ENCODE measurements around the gene KIAA0586.
A peak's percentile ranks its signal among the peaks of the same experiment; 100 is the strongest.
"Not testable (repeated sequence)": the region's sequence is repeated elsewhere in the genome, so short reads cannot be mapped to it uniquely, and the experiment has no call there.

Gene KIAA0586

DNA sequence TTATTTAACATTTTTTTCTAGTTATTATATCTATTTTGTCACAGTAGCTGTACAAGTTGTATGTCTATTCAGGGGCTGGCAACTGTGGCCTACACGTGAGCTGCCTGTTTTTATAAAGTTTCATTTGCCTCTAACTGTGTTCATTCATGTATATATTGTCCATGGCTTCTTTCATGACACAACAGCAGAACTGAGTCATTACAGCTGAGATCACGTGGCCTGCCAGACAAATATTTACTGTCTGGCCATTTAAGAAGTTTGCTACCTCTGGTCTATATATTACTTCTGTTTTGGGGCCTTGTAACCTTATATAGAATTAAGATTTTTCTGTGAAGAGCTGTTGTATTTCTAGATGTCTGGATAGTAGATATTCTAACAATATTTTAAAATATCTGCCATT lies 37.9 kb downstream of the KIAA0586 start:
- no peak for FAIRE-seq

GRCh38 chr14:58466459-58466858 lies 38.9 kb downstream of the KIAA0586 start:
- no peak for FAIRE-seq

DNA sequence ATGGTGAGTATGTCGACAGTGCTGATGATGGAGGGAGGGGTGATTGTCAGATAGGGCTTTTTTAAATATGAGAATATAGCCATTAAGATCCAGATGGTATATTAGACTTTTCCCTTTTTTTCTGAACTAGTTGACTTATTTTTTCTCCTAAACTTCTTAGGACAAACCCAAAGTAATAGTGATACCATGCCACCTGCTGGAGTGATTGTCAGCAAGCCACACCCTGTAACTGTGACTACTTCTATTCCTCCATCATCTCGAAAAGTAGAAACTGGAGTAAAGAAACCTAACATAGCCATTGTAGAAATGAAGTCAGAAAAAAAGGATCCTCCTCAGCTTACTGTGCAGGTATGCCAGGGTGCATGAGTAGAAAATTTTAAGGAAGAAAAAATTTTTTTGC lies 40.1 kb downstream of the KIAA0586 start:
- FAIRE-seq: no peak

DNA sequence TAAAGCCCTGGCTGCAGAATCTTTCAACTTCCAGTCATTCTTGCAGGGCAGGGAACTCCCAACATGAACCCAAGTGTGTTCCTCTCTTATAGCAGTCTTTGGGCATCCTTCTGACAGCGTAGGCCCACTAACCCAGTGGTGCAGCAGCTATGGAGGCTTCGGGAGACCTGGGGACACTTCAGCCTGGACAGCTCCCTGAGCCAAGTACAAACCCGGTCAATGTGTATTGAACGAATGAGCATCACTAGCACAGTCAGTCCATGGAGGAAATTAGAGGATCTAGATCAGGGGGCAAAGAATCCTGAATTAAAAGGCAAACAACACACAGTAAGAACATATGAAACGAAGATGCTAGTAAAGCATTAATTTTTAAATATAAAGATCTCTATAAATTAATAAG lies 41.8 kb downstream of the KIAA0586 start:
- FAIRE-seq: no peak

GRCh38 chr14:58476320-58476719 lies 48.8 kb downstream of the KIAA0586 start:
- no peak for FAIRE-seq

- FAIRE-seq: no peak
Measured at GRCh38 chr14:58477653-58478052, 50.1 kb downstream of the KIAA0586 start.

DNA sequence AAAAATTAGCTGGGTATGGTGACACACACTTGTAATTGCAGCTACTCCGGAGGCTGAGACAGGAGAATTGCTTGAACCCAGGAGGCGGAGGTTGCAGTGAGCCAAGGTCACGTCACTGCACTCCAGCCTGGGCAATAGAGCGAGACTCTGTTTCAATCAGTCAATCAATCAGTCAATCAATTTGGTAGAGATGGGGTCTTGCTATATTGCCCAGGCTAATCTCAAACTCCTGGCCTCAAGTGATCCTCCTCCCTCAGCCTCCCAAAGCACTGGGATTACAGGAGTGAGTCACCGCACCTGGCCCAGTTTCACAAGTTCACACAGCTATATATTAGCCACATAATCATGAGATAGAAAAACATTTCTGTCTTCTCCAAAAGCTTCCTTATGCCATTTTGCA lies 50.8 kb downstream of the KIAA0586 start:
- FAIRE-seq: not testable (repeated sequence)

DNA sequence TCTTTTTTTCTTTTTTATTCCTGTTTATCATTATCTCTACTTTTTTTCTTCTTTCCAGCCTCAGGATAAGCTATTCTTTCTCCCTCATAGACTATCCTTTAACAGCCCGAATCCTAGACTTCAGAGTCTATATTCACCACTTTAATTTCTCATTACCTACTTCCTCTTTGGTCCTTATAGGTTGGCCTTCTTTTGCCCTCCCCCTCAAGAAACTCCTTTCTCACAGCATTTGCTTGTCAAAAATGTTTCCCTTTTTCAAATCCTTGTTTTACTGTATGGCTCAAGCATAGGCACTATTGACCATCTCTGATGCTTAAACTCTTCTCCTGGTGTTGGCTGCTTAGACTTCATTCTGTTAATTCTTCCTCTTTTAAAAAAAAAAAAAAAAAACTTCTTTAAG lies 52.5 kb downstream of the KIAA0586 start:
- no peak for FAIRE-seq

GRCh38 chr14:58484176-58484575 lies 56.7 kb downstream of the KIAA0586 start:
- FAIRE-seq: no peak

DNA sequence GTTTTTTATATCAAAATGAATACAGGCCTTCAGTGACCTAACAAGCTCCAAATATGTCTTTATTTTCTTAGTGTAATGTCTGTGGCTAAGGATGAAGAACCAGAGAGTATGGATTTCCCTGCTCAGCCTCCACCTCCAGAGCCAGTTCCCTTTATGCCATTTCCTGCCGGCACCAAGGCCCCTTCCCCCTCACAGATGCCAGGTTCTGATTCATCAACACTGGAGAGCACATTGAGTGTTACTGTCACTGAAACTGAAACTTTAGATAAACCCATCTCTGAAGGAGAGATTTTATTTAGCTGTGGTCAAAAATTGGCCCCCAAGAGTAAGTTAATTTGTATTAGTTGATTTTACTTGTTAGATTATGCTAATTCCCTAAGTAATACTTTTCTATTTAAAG lies 61.0 kb downstream of the KIAA0586 start:
- no peak for FAIRE-seq

DNA sequence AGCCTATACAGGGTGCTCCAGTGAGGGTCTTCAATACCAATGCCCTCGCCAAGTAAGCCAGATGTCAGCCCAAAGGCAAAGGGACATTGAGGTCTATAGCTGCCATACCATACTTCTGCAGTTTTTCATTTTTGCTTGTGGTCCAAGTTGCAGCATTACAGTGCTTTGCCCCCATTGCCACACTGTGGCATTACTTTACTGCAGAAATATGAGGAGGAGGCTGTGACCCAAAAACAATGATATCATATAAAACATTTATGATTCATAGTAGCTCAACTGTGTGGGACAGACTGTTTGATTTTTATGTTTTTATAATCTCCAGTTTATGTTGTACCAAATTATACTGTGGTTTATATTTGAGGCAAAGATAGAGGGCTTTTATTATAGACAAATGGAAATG lies 64.1 kb downstream of the KIAA0586 start:
- FAIRE-seq: no peak

- peak; percentile 39 for FAIRE-seq
Measured at GRCh38 chr14:58492044-58492443, 64.5 kb downstream of the KIAA0586 start.

GRCh38 chr14:58501214-58501816 lies 73.8 kb downstream of the KIAA0586 start:
- FAIRE-seq: peak; percentile 89

- no peak for FAIRE-seq
Measured at GRCh38 chr14:58513272-58513671, 85.8 kb downstream of the KIAA0586 start.

- no peak for FAIRE-seq
Measured at GRCh38 chr14:58517592-58517991, 90.1 kb downstream of the KIAA0586 start.

DNA sequence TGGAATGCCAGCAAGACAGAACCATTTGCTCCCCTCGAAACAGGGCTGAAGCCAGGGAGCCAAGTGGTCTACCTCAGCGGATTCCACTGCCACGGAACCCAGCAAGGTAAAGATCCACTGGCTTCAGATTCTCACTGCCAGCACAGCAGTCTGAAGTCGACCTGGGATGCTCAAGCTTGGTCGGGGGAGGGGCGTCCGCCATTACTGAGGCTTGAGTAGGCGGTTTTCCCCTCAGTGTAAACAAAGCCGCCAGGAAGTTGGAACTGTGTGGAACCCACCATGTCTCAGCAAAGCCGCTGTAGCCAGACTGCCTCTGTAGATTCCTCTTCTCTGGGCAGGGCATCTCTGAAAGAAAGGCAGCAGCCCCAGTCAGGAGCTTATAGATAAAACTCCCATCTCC lies 98.2 kb downstream of the KIAA0586 start:
- not testable (repeated sequence) for FAIRE-seq

DNA sequence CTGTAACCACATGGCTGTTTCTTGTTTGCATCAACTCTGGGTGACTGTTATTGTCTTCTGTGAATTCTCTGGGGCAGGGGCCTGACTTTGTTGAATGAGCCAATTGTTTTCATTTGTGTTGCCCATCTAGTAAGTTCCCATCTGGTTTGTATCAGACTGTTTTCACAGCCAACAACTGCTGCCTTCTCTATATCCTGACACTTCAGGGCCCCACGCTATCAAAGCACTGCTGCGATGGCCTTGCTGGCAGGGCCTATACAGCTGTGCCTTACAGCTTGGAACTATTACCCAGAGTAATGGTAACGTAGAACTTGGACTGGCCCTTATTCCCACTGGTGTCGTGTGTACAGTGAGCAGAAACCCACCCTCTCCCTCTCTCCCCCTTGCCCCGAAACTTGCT lies 105.9 kb downstream of the KIAA0586 start:
- FAIRE-seq: peak; percentile 74

GRCh38 chr14:58535044-58535443 lies 107.5 kb downstream of the KIAA0586 start:
- no peak for FAIRE-seq

GRCh38 chr14:58537004-58537403 lies 109.5 kb downstream of the KIAA0586 start:
- FAIRE-seq: no peak

DNA sequence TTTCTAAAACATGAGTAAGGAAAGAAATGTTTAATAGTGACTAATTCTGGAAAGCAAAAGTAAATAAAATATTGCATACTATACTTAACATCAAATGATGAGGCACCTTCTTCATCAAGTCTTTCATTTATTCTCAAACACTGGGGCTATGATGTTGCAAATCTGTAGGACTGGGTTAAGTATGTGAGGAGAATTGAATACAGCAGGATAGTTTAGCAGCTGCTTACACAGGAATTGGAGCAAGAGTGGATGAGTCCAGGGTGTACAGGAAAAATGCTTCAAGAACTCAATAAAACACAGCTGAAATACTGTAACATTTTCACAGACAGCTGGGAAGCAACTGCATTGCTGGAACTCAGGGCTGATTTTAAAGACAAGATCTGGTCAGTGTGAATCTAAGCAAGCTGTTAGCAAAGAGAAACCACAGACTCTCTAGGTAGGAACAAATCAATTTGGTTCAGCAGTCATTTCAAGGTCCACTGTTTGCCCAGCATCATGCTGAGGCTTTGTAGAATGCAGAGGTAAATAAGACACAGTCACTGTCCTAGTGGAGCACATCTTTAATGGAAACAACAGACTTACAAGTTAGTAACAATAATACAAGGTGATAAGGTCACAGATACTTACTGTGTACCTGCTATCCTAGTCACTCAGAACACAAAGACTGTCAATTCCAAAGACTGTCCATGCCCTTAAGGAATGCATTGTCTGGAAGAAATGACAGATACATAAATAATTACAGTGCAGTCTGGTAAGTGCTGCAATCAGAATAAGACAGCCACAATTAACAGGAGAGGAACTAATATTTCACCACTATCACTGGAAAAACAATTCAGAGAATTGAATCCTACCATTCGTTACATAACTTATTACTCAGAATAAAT lies 113.5 kb downstream of the KIAA0586 start:
- FAIRE-seq: no peak

- no peak for FAIRE-seq
Measured at GRCh38 chr14:58541633-58542022, 114.1 kb downstream of the KIAA0586 start.

DNA sequence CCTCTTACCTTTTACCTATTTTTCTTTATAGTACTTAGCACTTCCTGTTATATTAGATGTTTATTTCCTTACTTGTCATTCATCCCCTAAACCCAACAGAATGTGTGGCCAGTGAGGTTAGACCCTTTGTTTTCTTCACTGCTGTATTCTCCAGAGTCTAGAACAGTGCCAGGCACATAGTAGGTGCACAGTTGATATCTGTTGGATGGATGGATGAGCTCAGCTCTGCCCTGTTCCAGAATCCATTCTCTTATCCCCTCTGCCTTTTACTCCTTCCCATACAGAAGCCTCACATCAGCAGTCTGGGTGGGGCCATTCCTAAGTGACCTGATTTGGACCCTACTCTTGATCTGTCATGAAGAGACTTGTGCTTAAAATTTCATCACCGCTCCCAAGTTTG lies 115.7 kb downstream of the KIAA0586 start:
- FAIRE-seq: no peak

- FAIRE-seq: no peak
Measured at GRCh38 chr14:58547649-58548048, 120.1 kb downstream of the KIAA0586 start.

DNA sequence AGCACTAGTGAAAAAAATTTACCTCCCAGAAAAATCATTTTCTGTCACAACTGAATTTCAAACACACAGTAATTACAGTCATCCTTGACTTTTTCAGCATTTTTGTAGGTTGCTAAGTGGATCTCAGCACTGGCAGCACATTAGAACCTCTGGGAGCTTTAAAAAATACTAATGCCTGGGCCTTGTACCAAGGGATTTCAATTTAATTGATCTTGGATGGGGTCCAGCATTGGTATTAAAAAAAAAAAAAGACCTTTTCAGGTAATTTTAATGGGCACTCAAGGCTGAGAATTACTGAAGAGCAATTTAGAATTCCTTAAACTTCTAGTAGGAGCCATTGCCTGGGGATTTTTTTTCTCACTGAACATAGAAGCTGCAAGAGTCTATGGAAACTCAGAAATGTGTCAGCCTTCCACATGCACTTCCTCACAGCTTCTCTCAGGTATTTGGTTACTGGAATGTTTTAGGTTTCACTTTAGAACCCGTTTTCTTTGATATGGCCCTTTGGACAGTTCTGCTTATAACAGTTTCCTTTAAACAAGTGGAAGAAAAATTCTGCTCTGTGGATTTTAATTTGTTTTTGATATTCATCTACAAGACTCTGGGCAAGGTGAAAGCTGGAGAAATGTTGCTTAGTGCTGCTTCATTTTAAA lies 121.7 kb downstream of the KIAA0586 start:
- no peak for FAIRE-seq
